ENCODE measurements around the gene LMNB1.
"Not testable (repeated sequence)": the region's sequence is repeated elsewhere in the genome, so short reads cannot be mapped to it uniquely, and the experiment has no call there.

Gene LMNB1

DNA sequence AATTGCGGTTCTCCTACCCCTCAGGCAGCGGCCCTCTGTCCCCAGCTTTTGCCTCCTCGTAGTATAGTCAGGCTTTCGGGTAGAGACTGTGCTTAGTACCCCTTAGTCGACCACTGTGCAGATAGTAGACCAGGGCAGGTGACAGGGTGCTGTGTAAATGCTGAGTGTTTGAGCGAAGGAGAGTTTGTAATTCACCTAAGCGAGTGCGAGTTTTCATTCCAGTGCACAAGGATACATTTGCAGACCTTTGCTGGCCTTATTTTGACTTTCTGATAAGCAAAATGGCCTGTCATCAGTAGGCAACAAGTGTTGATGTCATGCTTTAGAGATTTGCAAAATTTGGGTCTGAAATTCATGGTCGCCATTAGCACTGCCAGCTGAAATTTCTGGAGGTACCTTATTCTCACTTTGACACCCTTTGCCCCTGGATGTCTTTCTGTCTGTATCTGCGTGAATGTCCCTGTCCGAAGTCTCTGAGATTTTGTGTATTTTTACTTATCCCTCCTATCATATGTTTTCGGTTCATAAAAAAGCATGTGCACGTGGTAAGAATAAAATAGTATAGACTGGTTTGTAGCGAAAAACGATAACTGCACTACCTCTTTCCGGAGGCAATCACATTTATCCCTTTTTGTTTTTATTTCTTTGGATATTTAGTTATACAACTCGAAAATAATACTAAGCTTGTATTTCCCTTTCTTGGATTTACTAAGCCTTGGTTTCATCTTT, 1.9 kb downstream of the LMNB1 start:
- DNase-seq (ENCODE audit: low read depth in 2 of 2) = no peak

- peak in 1 of 2 donors; percentile 29 for DNase-seq (ENCODE audit: low read depth in 2 of 2)
Measured at GRCh38 chr5:126780165-126780827, 3.4 kb downstream of the LMNB1 start.

DNA sequence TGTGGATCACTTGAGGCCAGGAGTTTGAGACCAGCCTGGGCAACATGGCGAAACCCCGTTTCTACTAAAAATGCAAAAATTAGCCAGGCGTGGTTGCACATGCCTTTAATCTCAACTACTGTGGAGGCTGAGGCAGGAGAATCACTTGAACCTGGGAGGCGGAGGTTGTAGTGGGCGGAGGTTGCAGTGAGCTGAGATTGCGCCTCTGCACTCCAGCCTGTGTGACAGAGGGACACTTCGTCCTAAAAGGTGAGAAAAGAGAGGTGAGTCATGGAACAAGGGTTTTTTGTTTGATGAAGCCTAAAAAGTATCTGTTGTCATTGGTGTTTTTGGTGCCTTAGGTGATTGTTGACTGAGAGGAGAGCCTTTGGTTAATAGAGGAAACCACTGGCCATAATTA, 11.5 kb downstream of the LMNB1 start:
- not testable (repeated sequence) for DNase-seq (ENCODE audit: low read depth in 2 of 2)

DNA sequence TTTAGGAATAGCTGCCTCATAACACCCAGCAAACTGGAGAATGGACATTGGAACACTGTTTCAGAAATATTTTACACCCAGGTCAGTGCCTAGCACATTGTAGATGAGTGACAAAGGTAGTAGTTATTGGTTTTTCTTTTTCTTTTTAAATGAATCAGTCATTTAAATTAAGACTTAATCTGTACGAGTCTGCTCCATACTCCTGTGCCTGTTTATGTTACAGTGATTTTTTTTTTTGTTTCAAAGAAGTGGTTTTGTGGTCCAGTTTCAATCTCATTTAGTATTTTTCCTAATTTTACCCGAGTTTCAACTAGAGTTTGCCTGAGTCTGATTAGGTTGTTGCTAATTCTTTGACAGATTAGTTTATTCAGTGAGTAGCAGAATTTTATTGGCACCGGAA, 16.2 kb downstream of the LMNB1 start:
- DNase-seq (ENCODE audit: low read depth in 2 of 2) = no peak

DNA sequence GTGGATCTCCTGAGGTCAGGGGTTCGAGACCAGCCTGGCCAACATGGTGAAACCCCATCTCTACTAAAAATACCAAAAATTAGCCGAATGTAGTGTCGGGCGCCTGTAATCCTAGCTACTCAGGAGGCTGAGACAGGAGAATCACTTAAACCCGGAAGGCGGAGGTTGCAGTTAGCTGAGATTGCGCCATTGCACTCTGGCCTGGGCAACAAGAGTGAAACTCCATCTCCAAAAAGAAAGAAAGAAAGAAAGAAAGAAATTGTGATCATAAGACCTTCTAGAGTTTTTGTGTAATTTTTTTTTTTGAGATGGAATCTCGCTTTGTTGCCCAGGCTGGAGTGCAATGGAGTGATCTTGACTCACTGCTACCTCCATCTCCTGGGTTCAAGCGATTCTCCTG, 16.7 kb downstream of the LMNB1 start:
- not testable (repeated sequence) for DNase-seq (ENCODE audit: low read depth in 2 of 2)

- no peak for DNase-seq (ENCODE audit: low read depth in 2 of 2)
Measured at GRCh38 chr5:126794157-126794828, 17.4 kb downstream of the LMNB1 start.

GRCh38 chr5:126799780-126800179, 22.8 kb downstream of the LMNB1 start:
- no peak for DNase-seq (ENCODE audit: low read depth in 2 of 2)

- no peak for DNase-seq (ENCODE audit: low read depth in 2 of 2)
Measured at GRCh38 chr5:126801174-126801991, 24.4 kb downstream of the LMNB1 start.

GRCh38 chr5:126801992-126802294, 25.0 kb downstream of the LMNB1 start:
- DNase-seq (ENCODE audit: low read depth in 2 of 2) = no peak

- DNase-seq (ENCODE audit: low read depth in 2 of 2) = no peak
Measured at GRCh38 chr5:126805063-126805462, 28.1 kb downstream of the LMNB1 start.

- DNase-seq (ENCODE audit: low read depth in 2 of 2) = no peak
Measured at GRCh38 chr5:126808521-126808988, 31.6 kb downstream of the LMNB1 start.

- no peak for DNase-seq (ENCODE audit: low read depth in 2 of 2)
Measured at GRCh38 chr5:126809916-126810315, 33.0 kb downstream of the LMNB1 start.

- DNase-seq (ENCODE audit: low read depth in 2 of 2) = no peak
Measured at GRCh38 chr5:126810596-126811380, 33.9 kb downstream of the LMNB1 start.

DNA sequence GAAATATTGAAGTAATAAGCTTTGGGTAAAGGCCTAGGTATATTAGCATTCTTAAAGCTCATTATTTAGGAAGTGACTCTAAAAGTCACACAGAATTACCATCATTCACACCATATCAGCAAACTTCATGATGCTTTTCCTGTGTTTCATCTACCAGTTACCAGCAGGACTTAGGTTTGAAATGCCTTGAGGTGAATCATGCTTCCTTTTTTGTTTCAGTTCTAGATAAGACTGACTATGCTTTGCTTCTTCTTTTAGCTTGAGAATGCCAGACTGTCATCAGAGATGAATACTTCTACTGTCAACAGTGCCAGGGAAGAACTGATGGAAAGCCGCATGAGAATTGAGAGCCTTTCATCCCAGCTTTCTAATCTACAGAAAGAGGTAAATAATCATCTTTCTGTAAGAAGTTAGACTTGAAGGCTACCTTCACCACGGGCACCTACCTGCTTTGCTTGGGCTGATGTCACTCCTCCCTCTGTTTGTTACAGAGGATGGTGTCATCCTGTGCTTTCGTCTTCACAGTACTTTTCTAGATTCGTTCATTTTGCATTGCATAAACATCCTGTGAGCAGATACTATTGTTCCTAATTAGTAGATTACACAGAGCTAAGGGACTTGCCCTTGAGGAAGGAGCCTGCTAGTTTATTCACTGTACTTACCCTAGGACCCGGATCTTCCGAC, 34.7 kb downstream of the LMNB1 start:
- peak in 1 of 2 donors; percentile 19 for DNase-seq (ENCODE audit: low read depth in 2 of 2)

- no peak for DNase-seq (ENCODE audit: low read depth in 2 of 2)
Measured at GRCh38 chr5:126812199-126812570, 35.2 kb downstream of the LMNB1 start.

DNA sequence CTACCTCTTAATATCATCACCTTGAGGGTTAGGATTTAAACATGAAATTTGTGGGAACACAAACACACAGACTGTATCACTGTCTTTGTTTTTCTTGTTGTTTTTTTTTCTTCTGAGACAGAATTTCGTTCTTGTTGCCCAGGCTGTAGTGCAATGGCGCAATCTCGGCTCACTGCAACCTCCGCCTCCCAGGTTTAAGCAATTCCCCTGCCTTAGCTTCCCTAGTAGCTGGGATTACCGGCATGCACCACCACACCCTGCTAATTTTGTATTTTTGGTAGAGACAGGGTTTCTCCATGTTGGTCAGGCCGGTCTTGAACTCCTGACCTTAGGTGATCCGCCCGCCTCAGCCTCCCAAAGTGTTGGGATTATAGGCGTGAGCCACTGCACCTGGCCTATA, 36.9 kb downstream of the LMNB1 start:
- not testable (repeated sequence) for DNase-seq (ENCODE audit: low read depth in 2 of 2)

- DNase-seq (ENCODE audit: low read depth in 2 of 2) = no peak
Measured at GRCh38 chr5:126814721-126815404, 37.9 kb downstream of the LMNB1 start.

GRCh38 chr5:126816649-126817048, 39.7 kb downstream of the LMNB1 start:
- DNase-seq (ENCODE audit: low read depth in 2 of 2) = no peak

GRCh38 chr5:126818736-126819135, 41.8 kb downstream of the LMNB1 start:
- DNase-seq (ENCODE audit: low read depth in 2 of 2) = no peak

GRCh38 chr5:126819253-126819652, 42.3 kb downstream of the LMNB1 start:
- DNase-seq (ENCODE audit: low read depth in 2 of 2) = no peak
